Vagina (tissue), 2 donors: ENCODE measurements around the gene ADAMTSL3.

Experiments
- CTCF ChIP-seq, 3 experiments: fragments of 450-650 bp in 2 of 3; fragments of 200-600 bp in 1 of 3; sonication (generic) in 1 of 3; IDR thresholded peaks; one replicate each; pipeline ENCODE4 v1.5.1; 2017 to 2019; ENCODE audit warnings: antibody characterized with exemption in 3 of 3, mild to moderate bottlenecking in 2 of 3, moderate library complexity in 2 of 3
- POLR2AphosphoS5 ChIP-seq, 2 donors: sonication (generic); formaldehyde crosslinking; IDR thresholded peaks; one replicate each; pipeline ENCODE4 v1.9.0; 2017; ENCODE audit warnings: antibody characterized with exemption in 2 of 2, mild to moderate bottlenecking in 2 of 2, low read depth in 1 of 2; ENCODE audit not compliant: insufficient read depth in 1 of 2

GRCh38 chr15:83869341-83869740 lies 215.4 kb downstream of the ADAMTSL3 start:
- no peak for TF ChIP-seq CTCF (IDR thresholded peaks at IDR 0.05)
- TF ChIP-seq POLR2AphosphoS5 (IDR thresholded peaks at IDR 0.05; ENCODE audit: insufficient read depth in 1 of 2, low read depth in 1 of 2), result no peak
